Measurements from ENCODE around the gene FER.
"Not testable (repeated sequence)": the region's sequence is repeated elsewhere in the genome, so short reads cannot be mapped to it uniquely, and the experiment has no call there.

Gene FER

DNA sequence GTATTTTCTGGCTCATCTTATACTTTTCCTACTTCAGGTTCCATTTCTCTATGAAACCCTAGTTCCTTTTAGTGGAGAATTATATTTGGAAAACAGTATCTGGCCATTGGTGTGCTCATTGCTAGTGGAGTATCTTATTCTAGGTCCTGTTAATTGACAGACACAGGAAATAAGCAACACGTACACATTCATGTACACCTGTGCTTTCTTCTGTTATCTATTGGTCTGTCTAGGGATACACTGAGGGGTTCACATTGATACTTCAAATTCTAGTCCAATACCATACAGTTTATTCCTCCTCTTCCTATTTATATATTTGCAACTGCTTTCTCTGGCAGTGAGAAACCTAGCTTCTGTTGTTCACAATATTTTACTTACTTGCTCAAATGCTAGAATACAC is 110.2 kb downstream of the FER start:
- no peak for DNase-seq (ENCODE audit: low read depth)
- no peak for TF ChIP-seq CTCF (IDR thresholded peaks at IDR 0.05; ENCODE audit: low read length, missing control alignments)
- no peak overlapping the region for H3K4me3 ChIP-seq (replicated peaks; ENCODE audit: low read depth, low read length)

- TF ChIP-seq CTCF (IDR thresholded peaks at IDR 0.05; ENCODE audit: low read length, missing control alignments): no peak
- no peak overlapping the region for H3K4me3 ChIP-seq (replicated peaks; ENCODE audit: low read depth, low read length)
- DNase-seq (ENCODE audit: low read depth): peak; percentile 70
Observed at GRCh38 chr5:108858959-108859358, 111.3 kb downstream of the FER start.

- TF ChIP-seq CTCF (IDR thresholded peaks at IDR 0.05; ENCODE audit: low read length, missing control alignments): no peak
- H3K4me3 ChIP-seq (replicated peaks; ENCODE audit: low read depth, low read length): no peak overlapping the region
- no peak for DNase-seq (ENCODE audit: low read depth)
Observed at GRCh38 chr5:108862211-108862610, 114.5 kb downstream of the FER start.

GRCh38 chr5:108866097-108866496 is 118.4 kb downstream of the FER start:
- DNase-seq (ENCODE audit: low read depth); H3K4me3 ChIP-seq (replicated peaks; ENCODE audit: low read depth, low read length): not testable (repeated sequence)

DNA sequence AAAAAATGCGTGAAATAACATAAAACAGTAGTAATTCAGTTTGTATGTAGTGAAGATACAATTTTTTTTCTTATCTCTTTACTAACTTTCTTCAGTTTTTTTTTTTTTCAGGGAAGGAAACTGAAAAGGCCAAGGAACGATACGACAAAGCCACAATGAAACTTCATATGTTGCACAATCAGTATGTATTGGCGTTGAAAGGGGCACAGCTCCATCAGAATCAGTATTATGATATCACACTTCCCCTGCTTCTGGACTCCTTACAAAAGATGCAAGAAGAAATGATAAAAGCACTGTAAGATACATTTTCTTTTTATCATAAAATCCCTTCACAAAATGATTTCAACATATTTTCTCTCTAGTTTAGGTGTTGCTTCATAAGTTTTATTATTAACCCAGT is 120.0 kb downstream of the FER start:
- DNase-seq (ENCODE audit: low read depth): peak; percentile 48
- H3K4me3 ChIP-seq (replicated peaks; ENCODE audit: low read depth, low read length): no peak overlapping the region
- no peak for TF ChIP-seq CTCF (IDR thresholded peaks at IDR 0.05; ENCODE audit: low read length, missing control alignments)

- no peak for TF ChIP-seq CTCF (IDR thresholded peaks at IDR 0.05; ENCODE audit: low read length, missing control alignments)
- no peak for DNase-seq (ENCODE audit: low read depth)
- no peak overlapping the region for H3K4me3 ChIP-seq (replicated peaks; ENCODE audit: low read depth, low read length)
Observed at GRCh38 chr5:108869066-108869465, 121.4 kb downstream of the FER start.

GRCh38 chr5:108876451-108876850 is 128.8 kb downstream of the FER start:
- TF ChIP-seq CTCF (IDR thresholded peaks at IDR 0.05; ENCODE audit: low read length, missing control alignments): no peak
- DNase-seq (ENCODE audit: low read depth): no peak
- H3K4me3 ChIP-seq (replicated peaks; ENCODE audit: low read depth, low read length): no peak overlapping the region

GRCh38 chr5:108878756-108879155 is 131.1 kb downstream of the FER start:
- H3K4me3 ChIP-seq (replicated peaks; ENCODE audit: low read depth, low read length): no peak overlapping the region
- no peak for TF ChIP-seq CTCF (IDR thresholded peaks at IDR 0.05; ENCODE audit: low read length, missing control alignments)
- DNase-seq (ENCODE audit: low read depth): no peak

Measured in fibroblast of pulmonary artery (primary cell).